Measurements from ENCODE around the gene HHIPL1. TPM values are rescaled to one million over a fixed set of nuclear protein-coding genes. Genes with fewer than 3 reads are reported as not detected.

Gene HHIPL1
- total RNA-seq, 2 experiments from 2014 or later = 0.25 to 0.72 TPM

DNA sequence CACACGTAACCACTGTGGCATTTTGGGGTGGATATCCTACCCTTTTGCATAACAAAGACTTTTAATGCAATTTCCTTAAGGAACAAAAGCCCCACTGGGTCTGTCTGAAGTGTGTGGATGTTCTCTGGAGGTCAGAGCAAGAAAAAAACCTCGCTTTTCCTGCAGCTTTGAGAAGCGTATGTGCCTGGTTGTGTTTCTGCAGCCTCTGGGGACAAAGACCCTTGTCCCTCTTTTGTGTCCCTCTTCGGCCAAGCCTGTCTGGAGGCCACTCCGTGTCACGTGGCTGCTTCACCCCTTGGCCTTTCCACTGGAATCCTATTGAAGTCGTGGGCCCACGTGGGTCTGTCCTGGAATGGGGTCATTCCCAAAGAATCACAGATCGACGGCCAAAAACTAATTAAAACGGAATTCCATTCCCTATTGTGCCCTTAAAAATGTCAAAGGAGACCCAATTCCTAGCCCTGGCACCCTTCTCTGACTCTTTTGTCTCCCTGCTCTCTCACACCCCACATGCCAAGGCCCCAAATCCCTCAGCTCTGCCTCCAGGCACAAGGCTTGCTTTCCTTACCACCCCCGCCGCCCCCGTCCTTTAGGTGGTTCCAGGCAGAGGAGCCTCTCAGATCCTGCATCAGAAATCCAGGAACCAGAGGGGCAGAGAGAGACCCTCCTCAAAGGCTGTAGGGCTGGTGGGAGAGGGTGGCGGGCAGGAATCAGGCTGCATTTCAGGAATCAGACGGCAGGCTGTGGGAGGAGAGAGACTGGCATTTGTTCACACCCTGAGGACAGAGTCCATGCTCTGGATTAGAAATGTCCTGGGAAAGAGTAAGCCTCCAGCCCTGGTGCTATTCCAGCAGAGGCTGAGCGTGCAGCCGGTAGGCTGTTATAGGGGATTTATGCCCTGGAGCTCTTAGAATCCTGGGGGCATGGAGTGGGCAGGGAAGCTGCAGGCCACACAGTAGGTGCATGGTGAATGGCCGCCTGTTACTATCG, 26.6 kb downstream of the HHIPL1 start:
- POLR2A ChIA-PET = interaction anchor here (0.6 kb wide), 2 partner anchors 17 to 191 kb away, joined by 3 to 5 read pairs; partner anchors contain the start of gene CCNK

GRCh38 chr14:99672506-99673304, 27.8 kb downstream of the HHIPL1 start:
- H3K4me2 ChIP-seq (ENCODE audit: low read length) = peak overlapping the region; percentile 47
- H4K20me1 ChIP-seq (ENCODE audit: insufficient read depth, low read length) = no peaks in the 10 kb centered on the region
- H3K9me2 ChIP-seq (ENCODE audit: insufficient read depth, low read length) = no peaks in the 10 kb centered on the region
- ChIA-PET POLR2A (interaction anchor here (0.7 kb wide), 1 partner anchor 11 kb away, joined by 3 read pairs; the partner anchor contains the start of gene CYP46A1), CTCF (ENCODE audit: unreplicated experiment) (no interaction called here)
- H3K4me1 ChIP-seq (ENCODE audit: insufficient read depth, low read length, poor library complexity, severe bottlenecking) = peaks cover 21% of the 10 kb centered on the region
- no peak overlapping the region for H3K4me3 ChIP-seq (ENCODE audit: low read depth, low read length, poor library complexity, severe bottlenecking)
- TF ChIP-seq EZH2phosphoT487 (IDR thresholded peaks at IDR 0.05; ENCODE audit: borderline replicate concordance, low read depth, low read length) = no peak
- TF ChIP-seq, protein P1, sequence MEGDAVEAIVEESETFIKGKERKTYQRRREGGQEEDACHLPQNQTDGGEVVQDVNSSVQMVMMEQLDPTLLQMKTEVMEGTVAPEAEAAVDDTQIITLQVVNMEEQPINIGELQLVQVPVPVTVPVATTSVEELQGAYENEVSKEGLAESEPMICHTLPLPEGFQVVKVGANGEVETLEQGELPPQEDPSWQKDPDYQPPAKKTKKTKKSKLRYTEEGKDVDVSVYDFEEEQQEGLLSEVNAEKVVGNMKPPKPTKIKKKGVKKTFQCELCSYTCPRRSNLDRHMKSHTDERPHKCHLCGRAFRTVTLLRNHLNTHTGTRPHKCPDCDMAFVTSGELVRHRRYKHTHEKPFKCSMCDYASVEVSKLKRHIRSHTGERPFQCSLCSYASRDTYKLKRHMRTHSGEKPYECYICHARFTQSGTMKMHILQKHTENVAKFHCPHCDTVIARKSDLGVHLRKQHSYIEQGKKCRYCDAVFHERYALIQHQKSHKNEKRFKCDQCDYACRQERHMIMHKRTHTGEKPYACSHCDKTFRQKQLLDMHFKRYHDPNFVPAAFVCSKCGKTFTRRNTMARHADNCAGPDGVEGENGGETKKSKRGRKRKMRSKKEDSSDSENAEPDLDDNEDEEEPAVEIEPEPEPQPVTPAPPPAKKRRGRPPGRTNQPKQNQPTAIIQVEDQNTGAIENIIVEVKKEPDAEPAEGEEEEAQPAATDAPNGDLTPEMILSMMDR (conservative IDR thresholded peaks at IDR 0.05; ENCODE audit: low read length) = no peak
- 0 out of 2 replicates have a peak, but pooled peaks cover 4% of the 10 kb centered on the region for H3K9me3 ChIP-seq (ENCODE audit: low read length)
- peak overlapping the region; percentile 53 for H3K27ac ChIP-seq (ENCODE audit: low read depth, low read length, poor library complexity, severe bottlenecking)
- H3K36me3 ChIP-seq (ENCODE audit: insufficient read depth, low read length) = no peaks in the 10 kb centered on the region
- no peaks in the 10 kb centered on the region for H3K79me2 ChIP-seq (ENCODE audit: insufficient read depth, low read depth, low read length)
- peak; percentile 81 for DNase-seq (ENCODE audit: low spot score)
- intact Hi-C loops (cut with micrococcal nuclease; ENCODE audit: unreplicated experiment) = no loop called here
- BruUV-seq (replicated peaks) = no TSS peak
- peak overlapping the region; percentile 28; the same call in 1 of the 2 replicates for H2AFZ ChIP-seq (ENCODE audit: low read length)

More for the DNA sequence above, 26.6 kb downstream of the HHIPL1 start:
- BruUV-seq (replicated peaks) = no TSS peak
- DNase-seq (ENCODE audit: low spot score) = no peak
- Histone ChIP-seq H3K4me3 (ENCODE audit: low read depth, low read length, poor library complexity, severe bottlenecking) (no peak overlapping the region), H3K36me3 (ENCODE audit: insufficient read depth, low read length) (no peaks in the 10 kb centered on the region), H3K4me2 (ENCODE audit: low read length) (no peak overlapping the region), H4K20me1 (ENCODE audit: insufficient read depth, low read length) (no peaks in the 10 kb centered on the region), H3K79me2 (ENCODE audit: insufficient read depth, low read depth, low read length) (no peaks in the 10 kb centered on the region), H3K9me3 (ENCODE audit: low read length) (no peaks in the 10 kb centered on the region), H3K27ac (ENCODE audit: low read depth, low read length, poor library complexity, severe bottlenecking) (no peak overlapping the region), H3K9me2 (ENCODE audit: insufficient read depth, low read length) (no peaks in the 10 kb centered on the region), H3K4me1 (ENCODE audit: insufficient read depth, low read length, poor library complexity, severe bottlenecking) (peaks cover 32% of the 10 kb centered on the region), H2AFZ (ENCODE audit: low read length) (no peak overlapping the region)
- TF ChIP-seq, protein P1 (conservative IDR thresholded peaks at IDR 0.05; ENCODE audit: low read length) = no peak
- TF ChIP-seq EZH2phosphoT487 (IDR thresholded peaks at IDR 0.05; ENCODE audit: borderline replicate concordance, low read depth, low read length) = no peak
- CTCF ChIA-PET (ENCODE audit: unreplicated experiment) = no interaction called here
- intact Hi-C loops (cut with micrococcal nuclease; ENCODE audit: unreplicated experiment) = no loop called here
